GM18505 (cell line): Measurements from ENCODE around the gene AQP5.

Experiments
- ATAC-seq: cut with Tn5 transposase; IDR thresholded peaks from one replicate; pipeline ENCODE4 v1.9.1; 2021; ENCODE audit not compliant: unreplicated experiment
- POLR2A ChIP-seq: IDR thresholded peaks from 4 replicates; pipeline ENCODE4 v1.6.1; 2011; ENCODE audit warnings: borderline replicate concordance; ENCODE audit not compliant: insufficient read depth, insufficient read length; ENCODE audit errors: extremely low read depth

The AQP5 gene

GRCh38 chr12:49941556-49942511 lies 19.8 kb upstream of the AQP5 start:
- no peak for ATAC-seq

DNA sequence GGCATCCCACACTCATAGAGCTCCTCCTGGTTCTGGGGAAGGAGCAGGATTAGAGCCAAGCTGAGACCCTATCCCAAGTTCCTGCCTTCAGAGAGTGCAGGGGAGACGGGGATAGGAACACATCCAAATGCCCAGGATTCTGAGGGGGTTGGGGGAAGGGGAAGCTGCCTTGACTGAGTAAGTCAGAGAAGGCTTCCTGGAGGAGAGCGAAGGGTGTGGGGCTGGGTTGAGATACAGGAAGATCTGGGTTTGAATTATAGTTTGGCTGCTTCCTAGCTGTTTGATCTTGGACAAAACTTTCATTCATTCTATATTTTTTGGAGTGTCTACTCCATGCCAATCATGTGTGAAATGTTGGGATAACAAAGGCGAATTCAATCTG lies 19.2 kb upstream of the AQP5 start:
- ATAC-seq: no peak
- no peak for TF ChIP-seq POLR2A

More at GRCh38 chr12:49941556-49942511, 19.8 kb upstream of the AQP5 start:
- no peak for TF ChIP-seq POLR2A

- no peak for ATAC-seq
- no peak for TF ChIP-seq POLR2A
Measured at GRCh38 chr12:49942921-49943624, 18.6 kb upstream of the AQP5 start.

- no peak for ATAC-seq
- no peak for TF ChIP-seq POLR2A
Measured at GRCh38 chr12:49943625-49943960, 18.1 kb upstream of the AQP5 start.

GRCh38 chr12:49944046-49944445 lies 17.6 kb upstream of the AQP5 start:
- no peak for ATAC-seq
- TF ChIP-seq POLR2A: no peak

- ATAC-seq: no peak
- no peak for TF ChIP-seq POLR2A
Measured at GRCh38 chr12:49944718-49945117, 17.0 kb upstream of the AQP5 start.

- no peak for ATAC-seq
- no peak for TF ChIP-seq POLR2A
Measured at GRCh38 chr12:49945394-49946080, 16.1 kb upstream of the AQP5 start.

GRCh38 chr12:49946086-49946485 lies 15.6 kb upstream of the AQP5 start:
- no peak for TF ChIP-seq POLR2A
- no peak for ATAC-seq

GRCh38 chr12:49946497-49946896 lies 15.2 kb upstream of the AQP5 start:
- TF ChIP-seq POLR2A: no peak
- ATAC-seq: no peak

DNA sequence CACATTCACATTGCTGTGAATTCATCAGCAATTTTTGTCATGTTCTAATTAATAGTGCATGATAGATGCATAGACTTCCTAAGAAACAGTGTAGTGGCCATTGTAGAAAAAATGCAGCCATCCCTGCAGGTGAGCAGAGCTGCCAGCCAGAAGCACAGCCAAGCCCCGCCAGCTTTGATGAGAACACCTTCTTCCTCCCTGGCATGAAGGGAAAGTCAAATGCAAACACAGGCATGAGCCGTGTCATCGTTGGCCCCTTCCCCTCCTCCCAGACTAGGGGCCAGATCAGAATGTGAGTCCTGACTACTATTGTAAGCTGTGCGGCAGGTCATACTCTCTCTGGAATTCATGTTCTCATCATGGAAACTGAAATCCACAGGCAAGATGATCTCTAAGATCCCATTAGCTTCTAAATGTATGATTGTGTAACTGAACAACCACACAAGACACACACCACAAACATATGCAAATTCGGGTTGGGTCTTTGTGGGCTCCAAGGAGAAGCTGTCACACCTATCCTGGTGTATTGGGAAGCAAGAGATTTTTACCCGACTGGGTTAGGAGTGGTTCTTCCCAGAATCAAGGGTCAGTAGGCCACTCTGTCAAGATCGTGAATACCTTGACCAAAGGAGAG lies 14.0 kb upstream of the AQP5 start:
- ATAC-seq: no peak

DNA sequence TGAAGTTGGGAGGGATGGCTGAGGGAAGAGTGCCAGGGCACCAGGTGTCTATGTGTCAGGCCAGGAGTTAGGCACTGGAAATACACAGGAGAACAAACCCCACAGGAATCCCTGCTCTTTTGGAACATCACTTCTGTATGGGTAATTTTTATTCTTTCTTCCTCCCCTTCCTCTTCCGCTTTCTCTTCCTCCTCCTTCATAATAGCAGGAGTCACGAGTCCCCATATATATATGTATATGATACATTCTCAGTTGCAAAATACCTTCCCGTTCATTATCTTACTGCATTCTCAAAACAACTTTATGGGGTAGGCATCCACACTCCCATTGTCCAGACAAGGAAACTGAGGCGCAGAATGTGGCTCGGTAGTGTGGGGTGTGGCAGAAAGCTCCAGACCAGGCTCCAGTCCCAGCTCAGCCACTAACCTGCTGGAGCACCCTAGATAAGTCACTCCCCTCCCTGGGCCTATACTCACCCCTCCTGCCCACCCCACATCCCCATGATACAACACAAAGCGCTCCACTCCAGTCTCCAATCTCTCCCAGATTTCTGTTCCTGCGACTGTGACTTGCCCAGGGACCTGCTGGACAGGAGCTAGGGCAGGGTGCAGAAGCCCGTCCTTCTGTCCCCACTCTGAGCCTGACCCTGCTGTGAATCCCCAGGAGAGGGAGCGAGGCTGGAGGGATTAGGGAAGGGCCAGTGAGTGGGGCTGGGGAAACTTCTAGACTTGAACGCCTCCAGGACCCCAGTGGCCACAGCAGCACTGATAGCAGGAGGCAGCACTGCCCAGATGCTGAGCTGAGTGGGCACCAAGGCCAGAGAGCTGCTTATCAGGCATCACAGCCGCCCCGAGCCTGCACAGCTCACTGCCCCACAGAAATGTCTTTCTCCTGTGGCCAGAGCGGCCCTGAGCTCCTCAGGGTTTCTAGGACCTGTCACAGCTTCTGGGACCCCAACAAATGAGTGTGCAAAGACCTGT lies 12.5 kb upstream of the AQP5 start:
- no peak for TF ChIP-seq POLR2A
- ATAC-seq: no peak

More for the DNA sequence above, 14.0 kb upstream of the AQP5 start:
- TF ChIP-seq POLR2A: no peak

- no peak for ATAC-seq
- TF ChIP-seq POLR2A: no peak
Measured at GRCh38 chr12:49949866-49950265, 11.8 kb upstream of the AQP5 start.
